Femur (tissue), 1 donor: ENCODE measurements around the gene EVC2.

Experiments
- DNase-seq: peaks from one replicate; pipeline ENCODE4 v3.0.0-alpha.2; 2017

Gene EVC2

GRCh38 chr4:5561286-5561685, 147.1 kb downstream of the EVC2 start:
- no peak for DNase-seq

GRCh38 chr4:5558502-5558901, 149.9 kb downstream of the EVC2 start:
- no peak for DNase-seq

- no peak for DNase-seq
Measured at GRCh38 chr4:5554376-5554775, 154.0 kb downstream of the EVC2 start.

- no peak for DNase-seq
Measured at GRCh38 chr4:5553801-5554200, 154.6 kb downstream of the EVC2 start.

GRCh38 chr4:5552451-5552850, 155.9 kb downstream of the EVC2 start:
- DNase-seq: no peak

GRCh38 chr4:5547651-5548249, 160.6 kb downstream of the EVC2 start:
- DNase-seq: no peak

- DNase-seq: no peak
Measured at GRCh38 chr4:5545271-5545670, 163.1 kb downstream of the EVC2 start.

GRCh38 chr4:5544762-5545161, 163.6 kb downstream of the EVC2 start:
- DNase-seq: no peak

- DNase-seq: no peak
Measured at GRCh38 chr4:5543681-5544080, 164.7 kb downstream of the EVC2 start.

- no peak for DNase-seq
Measured at GRCh38 chr4:5541169-5541568, 167.2 kb downstream of the EVC2 start.

GRCh38 chr4:5539584-5539983, 168.8 kb downstream of the EVC2 start:
- DNase-seq: no peak

GRCh38 chr4:5532100-5532499, 176.3 kb downstream of the EVC2 start:
- no peak for DNase-seq

GRCh38 chr4:5528031-5528436, 180.3 kb downstream of the EVC2 start:
- DNase-seq: no peak

GRCh38 chr4:5527211-5527610, 181.1 kb downstream of the EVC2 start:
- DNase-seq: no peak

- no peak for DNase-seq
Measured at GRCh38 chr4:5526080-5526846, 182.1 kb downstream of the EVC2 start.

GRCh38 chr4:5524446-5525299, 183.7 kb downstream of the EVC2 start:
- peak; percentile 69 for DNase-seq

- no peak for DNase-seq
Measured at GRCh38 chr4:5517372-5517771, 191.0 kb downstream of the EVC2 start.

- no peak for DNase-seq
Measured at GRCh38 chr4:5515646-5516045, 192.7 kb downstream of the EVC2 start.
